KMS-11 (cell line): ENCODE measurements around the gene KAZN.

ENCODE experiments used
- H2AFZ ChIP-seq: fragments of 200-600 bp; sonication (generic); 2 replicates; pipeline ENCODE4 v1.6.1; 2016; ENCODE audit warnings: antibody characterized with exemption, mixed run types, low read depth
- H3K27ac ChIP-seq: fragments of 200-600 bp; sonication (generic); 2 replicates; pipeline ENCODE4 v1.6.1; 2016; ENCODE audit warnings: mild to moderate bottlenecking, mixed run types
- H3K27me3 ChIP-seq: fragments of 200-600 bp; sonication (generic); 2 replicates; pipeline ENCODE4 v1.6.1; 2017; ENCODE audit warnings: mild to moderate bottlenecking, low read depth, mixed run types, moderate library complexity; ENCODE audit not compliant: insufficient read depth
- H3K36me3 ChIP-seq: fragments of 200-600 bp; sonication (generic); 2 replicates; pipeline ENCODE4 v1.6.1; 2017; ENCODE audit warnings: mild to moderate bottlenecking, mixed run types; ENCODE audit not compliant: insufficient read depth
- H3K4me1 ChIP-seq: fragments of 200-600 bp; sonication (generic); 2 replicates; pipeline ENCODE4 v1.6.1; 2016; ENCODE audit warnings: mild to moderate bottlenecking, low read depth, mixed run types; ENCODE audit not compliant: poor library complexity, severe bottlenecking
- H3K4me2 ChIP-seq: fragments of 200-600 bp; sonication (generic); 2 replicates; pipeline ENCODE4 v1.7.0; 2016; ENCODE audit warnings: mild to moderate bottlenecking, mixed run types
- H3K4me3 ChIP-seq: fragments of 200-600 bp; sonication (generic); IDR thresholded peaks from 2 replicates; pipeline ENCODE4 v1.6.1; 2017; ENCODE audit warnings: low read depth, low read length, mixed read lengths; ENCODE audit not compliant: insufficient read depth
- H3K79me2 ChIP-seq: fragments of 200-600 bp; sonication (generic); 2 replicates; pipeline ENCODE4 v1.6.1; 2016; ENCODE audit warnings: low read depth, mixed run types; ENCODE audit not compliant: insufficient read depth
- H3K9ac ChIP-seq: fragments of 200-600 bp; sonication (generic); 2 replicates; pipeline ENCODE4 v1.6.1; 2016; ENCODE audit warnings: mild to moderate bottlenecking, mixed run types
- H4K20me1 ChIP-seq: fragments of 200-600 bp; sonication (generic); 2 replicates; pipeline ENCODE4 v1.6.1; 2016; ENCODE audit warnings: mild to moderate bottlenecking, mixed run types; ENCODE audit not compliant: insufficient read depth
- TF ChIP-seq, protein P1 (sequence below): fragments of 200-600 bp; sonication (generic); conservative IDR thresholded peaks from 2 replicates; pipeline ENCODE4 v1.6.1; 2017; ENCODE audit warnings: low read depth, mild to moderate bottlenecking, antibody characterized with exemption, low read length, moderate library complexity, mixed read lengths

KAZN gene

DNA sequence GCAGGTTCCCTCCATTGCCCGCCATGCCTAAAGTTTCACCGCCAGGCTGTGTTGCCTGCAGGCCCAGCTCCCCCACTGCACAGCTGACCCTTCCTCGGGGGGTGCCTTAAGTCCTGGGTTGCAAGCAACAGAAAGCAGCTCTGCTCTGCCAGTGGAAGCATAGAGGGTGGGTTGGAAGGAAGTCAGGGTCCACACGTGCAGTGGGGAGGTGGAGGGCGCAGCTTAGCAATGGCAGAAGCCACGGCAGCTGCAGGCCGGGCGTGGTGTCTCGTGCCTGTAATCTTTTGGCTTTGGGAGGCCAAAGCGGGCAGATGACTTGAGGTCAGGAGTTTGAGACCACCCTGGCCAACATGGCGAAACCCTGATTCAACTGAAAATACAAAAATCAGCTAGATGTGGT, 448.8 kb downstream of the KAZN start:
- no peaks in the 10 kb centered on the region for H3K4me1 ChIP-seq
- H2AFZ ChIP-seq, result no peak overlapping the region
- H3K27ac ChIP-seq, result no peak overlapping the region
- TF ChIP-seq, protein P1, sequence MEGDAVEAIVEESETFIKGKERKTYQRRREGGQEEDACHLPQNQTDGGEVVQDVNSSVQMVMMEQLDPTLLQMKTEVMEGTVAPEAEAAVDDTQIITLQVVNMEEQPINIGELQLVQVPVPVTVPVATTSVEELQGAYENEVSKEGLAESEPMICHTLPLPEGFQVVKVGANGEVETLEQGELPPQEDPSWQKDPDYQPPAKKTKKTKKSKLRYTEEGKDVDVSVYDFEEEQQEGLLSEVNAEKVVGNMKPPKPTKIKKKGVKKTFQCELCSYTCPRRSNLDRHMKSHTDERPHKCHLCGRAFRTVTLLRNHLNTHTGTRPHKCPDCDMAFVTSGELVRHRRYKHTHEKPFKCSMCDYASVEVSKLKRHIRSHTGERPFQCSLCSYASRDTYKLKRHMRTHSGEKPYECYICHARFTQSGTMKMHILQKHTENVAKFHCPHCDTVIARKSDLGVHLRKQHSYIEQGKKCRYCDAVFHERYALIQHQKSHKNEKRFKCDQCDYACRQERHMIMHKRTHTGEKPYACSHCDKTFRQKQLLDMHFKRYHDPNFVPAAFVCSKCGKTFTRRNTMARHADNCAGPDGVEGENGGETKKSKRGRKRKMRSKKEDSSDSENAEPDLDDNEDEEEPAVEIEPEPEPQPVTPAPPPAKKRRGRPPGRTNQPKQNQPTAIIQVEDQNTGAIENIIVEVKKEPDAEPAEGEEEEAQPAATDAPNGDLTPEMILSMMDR, result no peak
- H3K27me3 ChIP-seq, result no peaks in the 10 kb centered on the region
- H3K4me2 ChIP-seq, result no peak overlapping the region
- no peak overlapping the region for H3K4me3 ChIP-seq
- H3K36me3 ChIP-seq, result no peaks in the 10 kb centered on the region
- no peaks in the 10 kb centered on the region for H4K20me1 ChIP-seq
- no peak overlapping the region for H3K9ac ChIP-seq
- no peaks in the 10 kb centered on the region for H3K79me2 ChIP-seq

DNA sequence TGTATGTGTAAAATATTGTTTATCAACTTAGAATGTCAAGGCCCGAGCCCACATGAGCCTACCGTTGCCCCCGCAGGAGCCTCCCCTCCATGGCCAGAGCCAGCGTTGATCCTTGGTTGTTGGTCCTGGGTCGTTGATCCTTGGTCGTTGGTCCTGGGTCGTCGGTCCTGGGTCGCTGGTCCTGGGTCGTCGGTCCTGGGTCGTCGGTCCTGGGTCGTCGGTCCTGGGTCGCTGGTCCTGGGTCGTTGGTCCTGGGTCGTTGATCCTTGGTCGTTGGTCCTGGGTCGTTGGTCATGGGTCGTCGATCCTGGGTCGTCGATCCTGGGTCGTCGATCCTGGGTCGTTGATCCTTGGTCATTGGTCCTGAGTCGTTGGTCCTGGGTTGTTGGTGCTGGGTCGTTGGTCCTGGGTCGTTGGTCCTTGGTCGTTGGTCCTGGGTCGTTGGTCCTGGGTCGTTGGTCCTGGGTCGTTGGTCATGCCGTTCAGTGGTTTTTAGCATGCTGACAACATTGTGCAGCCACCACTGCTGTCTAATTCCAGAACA, 450.0 kb downstream of the KAZN start:
- H4K20me1 ChIP-seq, result no peaks in the 10 kb centered on the region
- H3K79me2 ChIP-seq, result no peaks in the 10 kb centered on the region
- TF ChIP-seq, protein P1, result no peak
- H3K9ac ChIP-seq, result no peak overlapping the region
- H3K4me2 ChIP-seq, result no peak overlapping the region
- no peak overlapping the region for H2AFZ ChIP-seq
- H3K36me3 ChIP-seq, result no peaks in the 10 kb centered on the region
- H3K27ac ChIP-seq, result no peak overlapping the region
- no peaks in the 10 kb centered on the region for H3K4me1 ChIP-seq
- no peak overlapping the region for H3K4me3 ChIP-seq
- no peaks in the 10 kb centered on the region for H3K27me3 ChIP-seq

DNA sequence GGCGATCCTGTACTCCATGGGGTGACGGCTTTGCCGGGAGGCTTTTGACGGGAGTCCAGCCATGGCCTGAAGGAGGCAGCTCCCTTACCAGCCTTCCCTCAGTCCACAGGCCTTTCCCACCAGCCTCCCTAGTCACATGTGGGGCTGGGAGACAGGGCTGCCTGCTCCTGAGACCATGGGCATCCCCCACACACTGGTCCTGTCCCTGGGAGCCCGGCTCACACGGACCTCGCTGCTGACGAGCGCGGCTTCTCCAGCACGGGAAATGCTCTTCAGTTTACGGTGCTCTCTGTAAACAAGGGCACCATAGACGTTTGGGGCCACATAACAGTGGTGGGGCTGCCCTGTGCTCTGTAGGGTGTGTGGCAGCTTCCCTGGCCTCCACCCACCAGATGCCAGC, 450.6 kb downstream of the KAZN start:
- H3K27me3 ChIP-seq, result no peaks in the 10 kb centered on the region
- no peak overlapping the region for H2AFZ ChIP-seq
- no peak overlapping the region for H3K9ac ChIP-seq
- H3K4me2 ChIP-seq, result no peak overlapping the region
- no peaks in the 10 kb centered on the region for H3K36me3 ChIP-seq
- TF ChIP-seq, protein P1, result no peak
- no peak overlapping the region for H3K4me3 ChIP-seq
- no peaks in the 10 kb centered on the region for H4K20me1 ChIP-seq
- H3K79me2 ChIP-seq, result no peaks in the 10 kb centered on the region
- no peak overlapping the region for H3K27ac ChIP-seq
- H3K4me1 ChIP-seq, result no peaks in the 10 kb centered on the region

DNA sequence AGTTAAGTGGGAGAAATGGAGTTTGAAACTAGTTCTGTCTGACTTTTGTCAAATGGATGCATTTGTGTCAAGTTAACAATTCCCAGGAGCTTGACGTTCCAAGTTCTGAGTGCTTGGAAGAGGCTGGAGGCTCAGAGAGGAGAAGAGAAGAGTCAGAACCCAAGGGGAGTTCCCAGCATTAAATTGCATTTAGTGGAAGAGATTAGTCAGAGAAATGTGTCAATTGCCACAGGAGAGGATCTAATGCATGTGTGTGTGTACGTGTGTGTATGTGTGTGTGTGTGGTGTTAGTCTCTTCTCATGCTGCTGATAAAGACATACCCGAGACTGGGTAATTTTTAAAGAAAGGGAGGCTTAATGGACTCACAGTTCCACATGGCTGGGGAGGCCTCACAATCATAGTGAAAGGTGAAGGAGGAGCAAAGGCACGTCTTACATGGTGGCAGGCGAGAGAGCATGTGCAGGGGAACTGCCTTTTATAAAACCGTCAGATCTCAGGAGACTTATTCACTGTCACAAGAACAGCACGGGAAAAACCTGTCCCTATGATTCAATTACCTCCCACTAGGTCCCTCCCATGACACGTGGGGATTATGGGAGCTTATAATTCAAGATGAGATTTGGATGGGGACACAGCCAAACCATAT, 453.5 kb downstream of the KAZN start:
- no peak overlapping the region for H3K4me3 ChIP-seq
- no peak overlapping the region for H3K9ac ChIP-seq
- no peak overlapping the region for H3K27ac ChIP-seq
- no peaks in the 10 kb centered on the region for H3K27me3 ChIP-seq
- H4K20me1 ChIP-seq, result no peaks in the 10 kb centered on the region
- no peaks in the 10 kb centered on the region for H3K4me1 ChIP-seq
- TF ChIP-seq, protein P1, result no peak
- H3K79me2 ChIP-seq, result no peaks in the 10 kb centered on the region
- H2AFZ ChIP-seq, result no peak overlapping the region
- H3K4me2 ChIP-seq, result no peak overlapping the region
- H3K36me3 ChIP-seq, result no peaks in the 10 kb centered on the region
